Neural cell (in vitro differentiated cells): ENCODE measurements around the gene TENT4B.

Source experiments
- EZH2 ChIP-seq: fragments of 200-600, 300-800 bp; shearing (Covaris generic), sonication (generic); IDR thresholded peaks from 2 replicates; pipeline ENCODE4 v1.6.1; 2014; ENCODE audit warnings: antibody characterized with exemption, low read length, borderline replicate concordance, mild to moderate bottlenecking; ENCODE audit not compliant: insufficient read depth, poor library complexity, severe bottlenecking
- TAF1 ChIP-seq: IDR thresholded peaks from 2 replicates; pipeline ENCODE4 v1.6.1; 2012; ENCODE audit warnings: low read depth

- TF ChIP-seq TAF1 (no peak), EZH2 (no peak)
These were observed 20.2 kb downstream of the TENT4B start for GRCh38 chr16:50173316-50173715.
